ENCODE results near the gene NUDCD3. TPM values are rescaled to one million over a fixed set of nuclear protein-coding genes. Genes with fewer than 3 reads are reported as not detected.

NUDCD3 gene
- total RNA-seq, 1 experiment from 2014 or later: 94.6 TPM

DNA sequence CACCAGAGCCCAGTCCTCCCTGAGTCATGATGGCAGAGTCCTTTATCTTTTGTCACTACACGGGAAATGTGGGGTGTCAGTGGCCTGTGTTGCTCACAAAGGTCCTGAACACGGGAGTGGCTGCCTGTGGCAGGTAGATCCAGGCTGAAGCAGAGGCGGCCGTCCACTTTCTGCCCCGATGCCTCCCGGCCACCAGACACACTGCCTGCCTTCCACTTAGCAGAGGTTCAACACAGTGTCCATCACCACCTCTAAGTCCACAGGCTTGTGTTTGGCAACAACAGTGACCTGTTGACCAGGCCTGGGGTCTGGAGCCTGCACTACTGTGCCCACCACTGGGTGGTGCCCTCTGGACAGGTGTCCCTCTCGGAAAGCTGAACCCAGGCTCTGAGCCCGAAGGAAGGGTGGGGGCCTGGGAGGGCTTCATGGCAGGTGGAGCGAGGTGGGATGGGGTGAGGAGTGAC lies 115.2 kb downstream of the NUDCD3 start:
- no peak overlapping the region for H3K4me2 ChIP-seq (ENCODE audit: low read length)
- ATAC-seq: peak; percentile 75
- BruUV-seq (replicated peaks): no TSS peak
- H3K4me3 ChIP-seq (replicated peaks in 1 of 2; ENCODE audit: low read depth in 1 of 2, low read length in 2 of 2): no peak overlapping the region
- no peaks in the 10 kb centered on the region for H3K9me3 ChIP-seq (ENCODE audit: control insufficient read depth in 1 of 2, insufficient read depth in 1 of 2, low read depth in 1 of 2, low read length in 2 of 2)
- H4K20me1 ChIP-seq (ENCODE audit: insufficient read depth): no peaks in the 10 kb centered on the region
- no peak overlapping the region for H3K9ac ChIP-seq (ENCODE audit: low read length)
- ChIA-PET RAD21 (ENCODE audit: low non-redundant PET in 1 of 2, low total read pairs in 2 of 2, uncharacterized antibody in 2 of 2, unreplicated experiment in 2 of 2) (interaction anchor here in 1 of 2 experiments (0.6 kb wide), 1 partner anchor 103 kb away, joined by 5 read pairs; no protein-coding TSS in a partner anchor), POLR2A (no interaction called here), CTCF (interaction anchor here (1.0 kb wide), 1 partner anchor 190 kb away, joined by 6 read pairs; no protein-coding TSS in a partner anchor)
- H3K27ac ChIP-seq (ENCODE audit: low read depth, low read length): no peak overlapping the region
- H3K36me3 ChIP-seq (ENCODE audit: control insufficient read depth in 1 of 2, insufficient read depth in 2 of 2, low read length in 2 of 2): no peaks in the 10 kb centered on the region
- no peak for DNase-seq (ENCODE audit: low read depth, low spot score)
- TF ChIP-seq RAD21 (IDR thresholded peaks at IDR 0.05; ENCODE audit: low read depth) (peak; percentile 59), POLR2A (IDR thresholded peaks at IDR 0.05; ENCODE audit: borderline replicate concordance, extremely low read depth, insufficient read depth, insufficient read length) (no peak)
- TF ChIP-seq, protein P1, sequence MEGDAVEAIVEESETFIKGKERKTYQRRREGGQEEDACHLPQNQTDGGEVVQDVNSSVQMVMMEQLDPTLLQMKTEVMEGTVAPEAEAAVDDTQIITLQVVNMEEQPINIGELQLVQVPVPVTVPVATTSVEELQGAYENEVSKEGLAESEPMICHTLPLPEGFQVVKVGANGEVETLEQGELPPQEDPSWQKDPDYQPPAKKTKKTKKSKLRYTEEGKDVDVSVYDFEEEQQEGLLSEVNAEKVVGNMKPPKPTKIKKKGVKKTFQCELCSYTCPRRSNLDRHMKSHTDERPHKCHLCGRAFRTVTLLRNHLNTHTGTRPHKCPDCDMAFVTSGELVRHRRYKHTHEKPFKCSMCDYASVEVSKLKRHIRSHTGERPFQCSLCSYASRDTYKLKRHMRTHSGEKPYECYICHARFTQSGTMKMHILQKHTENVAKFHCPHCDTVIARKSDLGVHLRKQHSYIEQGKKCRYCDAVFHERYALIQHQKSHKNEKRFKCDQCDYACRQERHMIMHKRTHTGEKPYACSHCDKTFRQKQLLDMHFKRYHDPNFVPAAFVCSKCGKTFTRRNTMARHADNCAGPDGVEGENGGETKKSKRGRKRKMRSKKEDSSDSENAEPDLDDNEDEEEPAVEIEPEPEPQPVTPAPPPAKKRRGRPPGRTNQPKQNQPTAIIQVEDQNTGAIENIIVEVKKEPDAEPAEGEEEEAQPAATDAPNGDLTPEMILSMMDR (IDR thresholded peaks at IDR 0.05 in 2 of 3, conservative IDR thresholded peaks at IDR 0.05 in 1 of 3; ENCODE audit: borderline replicate concordance in 1 of 3, insufficient read depth in 1 of 3, low read depth in 2 of 3, low read length in 2 of 3): peak in 2 of 3 experiments; percentile 60 to 64; a peak in 4 of 6 replicates
- TF ChIP-seq, protein P2, sequence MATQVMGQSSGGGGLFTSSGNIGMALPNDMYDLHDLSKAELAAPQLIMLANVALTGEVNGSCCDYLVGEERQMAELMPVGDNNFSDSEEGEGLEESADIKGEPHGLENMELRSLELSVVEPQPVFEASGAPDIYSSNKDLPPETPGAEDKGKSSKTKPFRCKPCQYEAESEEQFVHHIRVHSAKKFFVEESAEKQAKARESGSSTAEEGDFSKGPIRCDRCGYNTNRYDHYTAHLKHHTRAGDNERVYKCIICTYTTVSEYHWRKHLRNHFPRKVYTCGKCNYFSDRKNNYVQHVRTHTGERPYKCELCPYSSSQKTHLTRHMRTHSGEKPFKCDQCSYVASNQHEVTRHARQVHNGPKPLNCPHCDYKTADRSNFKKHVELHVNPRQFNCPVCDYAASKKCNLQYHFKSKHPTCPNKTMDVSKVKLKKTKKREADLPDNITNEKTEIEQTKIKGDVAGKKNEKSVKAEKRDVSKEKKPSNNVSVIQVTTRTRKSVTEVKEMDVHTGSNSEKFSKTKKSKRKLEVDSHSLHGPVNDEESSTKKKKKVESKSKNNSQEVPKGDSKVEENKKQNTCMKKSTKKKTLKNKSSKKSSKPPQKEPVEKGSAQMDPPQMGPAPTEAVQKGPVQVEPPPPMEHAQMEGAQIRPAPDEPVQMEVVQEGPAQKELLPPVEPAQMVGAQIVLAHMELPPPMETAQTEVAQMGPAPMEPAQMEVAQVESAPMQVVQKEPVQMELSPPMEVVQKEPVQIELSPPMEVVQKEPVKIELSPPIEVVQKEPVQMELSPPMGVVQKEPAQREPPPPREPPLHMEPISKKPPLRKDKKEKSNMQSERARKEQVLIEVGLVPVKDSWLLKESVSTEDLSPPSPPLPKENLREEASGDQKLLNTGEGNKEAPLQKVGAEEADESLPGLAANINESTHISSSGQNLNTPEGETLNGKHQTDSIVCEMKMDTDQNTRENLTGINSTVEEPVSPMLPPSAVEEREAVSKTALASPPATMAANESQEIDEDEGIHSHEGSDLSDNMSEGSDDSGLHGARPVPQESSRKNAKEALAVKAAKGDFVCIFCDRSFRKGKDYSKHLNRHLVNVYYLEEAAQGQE (IDR thresholded peaks at IDR 0.05; ENCODE audit: low read depth): no peak
- intact Hi-C loops (cut with micrococcal nuclease): no loop called here
- H3K4me1 ChIP-seq (ENCODE audit: control insufficient read depth in 1 of 2, insufficient read depth in 2 of 2, low read length in 2 of 2): peaks cover 0 to 14% of the 10 kb centered on the region in 2 experiments; a peak in 1 of 4 replicates
- H3K79me2 ChIP-seq (ENCODE audit: insufficient read depth, low read length): no peaks in the 10 kb centered on the region
- no peaks in the 10 kb centered on the region; the same call in 1 of the 2 replicates for H3K9me2 ChIP-seq (ENCODE audit: insufficient read depth)
- H2AFZ ChIP-seq (ENCODE audit: low read depth, low read length, poor library complexity, severe bottlenecking): no peak overlapping the region
- peaks cover 4% of the 10 kb centered on the region; the same call in 1 of the 2 replicates for H3K27me3 ChIP-seq (ENCODE audit: insufficient read depth, low read length)
